H9 (cell line): ENCODE results near the gene FGR. TPM values are rescaled to one million over a fixed set of nuclear protein-coding genes. Genes with fewer than 3 reads are reported as not detected.

ENCODE experiments used
- DNase-seq: peaks from one replicate; pipeline ENCODE4 v3.0.0-alpha.2; 2017
- H2AFZ ChIP-seq: one replicate; pipeline ENCODE4 v1.6.1; 2013; ENCODE audit warnings: mild to moderate bottlenecking, low read length, control low read depth, moderate library complexity
- H2AK5ac ChIP-seq: 2 replicates; pipeline ENCODE4 v1.6.1; 2013; ENCODE audit warnings: low read length, control low read depth, mixed read lengths; ENCODE audit not compliant: insufficient read length
- H2BK120ac ChIP-seq: one replicate; pipeline ENCODE4 v1.6.1; 2013; ENCODE audit warnings: low read depth, mild to moderate bottlenecking, low read length, control low read depth, inconsistent platforms; ENCODE audit not compliant: poor library complexity, severe bottlenecking
- H2BK12ac ChIP-seq: 2 replicates; pipeline ENCODE4 v1.6.1; 2013; ENCODE audit warnings: low read length, control low read depth, mixed read lengths, low read depth; ENCODE audit not compliant: insufficient read length
- H2BK15ac ChIP-seq: 2 replicates; pipeline ENCODE4 v1.6.1; 2013; ENCODE audit warnings: low read depth, low read length, control low read depth
- H2BK20ac ChIP-seq: one replicate; pipeline ENCODE4 v1.6.1; 2013; ENCODE audit warnings: low read depth, mild to moderate bottlenecking, low read length, control low read depth, inconsistent platforms; ENCODE audit not compliant: poor library complexity, severe bottlenecking
- H2BK5ac ChIP-seq: 2 replicates; pipeline ENCODE4 v1.6.1; 2013; ENCODE audit warnings: low read length, control low read depth, mixed read lengths; ENCODE audit not compliant: insufficient read length
- H3K14ac ChIP-seq: 2 replicates; pipeline ENCODE4 v1.6.1; 2013; ENCODE audit warnings: low read length, control low read depth; ENCODE audit not compliant: insufficient read depth
- H3K18ac ChIP-seq: 2 replicates; pipeline ENCODE4 v1.6.1; 2013; ENCODE audit warnings: low read depth, mild to moderate bottlenecking, mixed read lengths, low read length, control low read depth; ENCODE audit not compliant: insufficient read length
- H3K23ac ChIP-seq: 2 replicates; pipeline ENCODE4 v1.6.1; 2013; ENCODE audit warnings: low read length, control low read depth, mixed read lengths, low read depth; ENCODE audit not compliant: insufficient read length
- H3K23me2 ChIP-seq: 2 replicates; pipeline ENCODE4 v1.6.1; 2013; ENCODE audit warnings: low read depth, mild to moderate bottlenecking, mixed read lengths, low read length, control low read depth; ENCODE audit not compliant: insufficient read length, poor library complexity, severe bottlenecking
- H3K27ac ChIP-seq: 2 replicates; pipeline ENCODE4 v1.5.1; 2013; ENCODE audit warnings: low read length, control low read depth, mixed read lengths, low read depth; ENCODE audit not compliant: insufficient read length
- H3K27me3 ChIP-seq: 2 replicates; pipeline ENCODE4 v1.6.1; 2013; ENCODE audit warnings: low read length, control low read depth, inconsistent platforms; ENCODE audit not compliant: insufficient read depth
- H3K4ac ChIP-seq: 2 replicates; pipeline ENCODE4 v1.6.1; 2013; ENCODE audit warnings: low read depth, mild to moderate bottlenecking, control low read depth, inconsistent platforms, low read length, moderate library complexity
- H3K4me1 ChIP-seq: 2 replicates; pipeline ENCODE4 v1.6.1; 2013; ENCODE audit warnings: low read length, control low read depth, inconsistent platforms; ENCODE audit not compliant: insufficient read depth
- H3K4me2 ChIP-seq: 2 replicates; pipeline ENCODE4 v1.6.1; 2013; ENCODE audit warnings: low read length, control low read depth, mixed read lengths; ENCODE audit not compliant: insufficient read length, insufficient read depth
- H3K56ac ChIP-seq: 2 replicates; pipeline ENCODE4 v1.6.1; 2013; ENCODE audit warnings: low read depth, mild to moderate bottlenecking, mixed read lengths, low read length, control low read depth; ENCODE audit not compliant: insufficient read length
- H3K79me1 ChIP-seq: 2 replicates; pipeline ENCODE4 v1.6.1; 2013; ENCODE audit warnings: low read depth, mild to moderate bottlenecking, moderate library complexity, low read length, control low read depth, inconsistent platforms; ENCODE audit not compliant: insufficient read depth, poor library complexity, severe bottlenecking
- H3K79me2 ChIP-seq: 2 replicates; pipeline ENCODE4 v1.6.1; 2013; ENCODE audit warnings: low read length, control low read depth, inconsistent platforms; ENCODE audit not compliant: insufficient read depth
- H3K9ac ChIP-seq: 2 replicates; pipeline ENCODE4 v1.6.1; 2013; ENCODE audit warnings: low read length, control low read depth, mixed read lengths; ENCODE audit not compliant: insufficient read length; ENCODE audit errors: extremely low read depth
- H3K9me3 ChIP-seq: one replicate; pipeline ENCODE4 v1.6.1; 2013; ENCODE audit warnings: low read depth, low read length, inconsistent platforms; ENCODE audit not compliant: control insufficient read depth
- H3T11ph ChIP-seq: one replicate; pipeline ENCODE4 v1.6.1; 2013; ENCODE audit warnings: mild to moderate bottlenecking, low read length, control low read depth, inconsistent platforms
- H4K20me1 ChIP-seq: one replicate; pipeline ENCODE4 v1.6.1; 2013; ENCODE audit not compliant: control insufficient read depth, insufficient read length, insufficient read depth
- H4K5ac ChIP-seq: 2 replicates; pipeline ENCODE4 v1.6.1; 2013; ENCODE audit warnings: low read depth, mild to moderate bottlenecking, mixed read lengths, low read length, control low read depth; ENCODE audit not compliant: insufficient read length
- H4K8ac ChIP-seq: replicated peaks from 2 replicates; pipeline ENCODE4 v1.6.1; 2013; ENCODE audit warnings: low read length, control low read depth, mixed read lengths, low read depth; ENCODE audit not compliant: insufficient read length
- H4K91ac ChIP-seq: 2 replicates; pipeline ENCODE4 v1.6.1; 2013; ENCODE audit warnings: low read depth, mild to moderate bottlenecking, moderate library complexity, mixed read lengths, low read length, control low read depth; ENCODE audit not compliant: insufficient read length
- H3K27ac Mint-ChIP-seq, 3 experiments: 2 replicates in 2 of 3; 3 replicates in 1 of 3; pipeline ENCODE4 v1.8.0; 2020 to 2021; ENCODE audit warnings: mixed read lengths in 3 of 3, mild to moderate bottlenecking in 1 of 3, moderate library complexity in 1 of 3
- H3K27me3 Mint-ChIP-seq: 2 replicates; pipeline ENCODE4 v1.8.0; 2021; ENCODE audit warnings: low read depth, mild to moderate bottlenecking, moderate library complexity, mixed read lengths
- H3K36me3 Mint-ChIP-seq, 3 experiments: 2 replicates in 2 of 3; 3 replicates in 1 of 3; pipeline ENCODE4 v1.8.0; 2020 to 2021; ENCODE audit warnings: low read depth in 3 of 3, mixed read lengths in 3 of 3; ENCODE audit not compliant: insufficient read depth in 1 of 3
- H3K4me1 Mint-ChIP-seq, 2 experiments: 2 replicates each; pipeline ENCODE4 v1.8.0; 2020; ENCODE audit warnings: mixed read lengths in 2 of 2
- H3K4me3 Mint-ChIP-seq, 2 experiments: 2 replicates in 1 of 2; 3 replicates in 1 of 2; pipeline ENCODE4 v1.8.0; 2020 to 2021; ENCODE audit warnings: mild to moderate bottlenecking in 2 of 2, mixed read lengths in 2 of 2, moderate library complexity in 1 of 2
- H3K9me3 Mint-ChIP-seq, 2 experiments: 2 replicates in 1 of 2; 3 replicates in 1 of 2; pipeline ENCODE4 v1.8.0; 2020; ENCODE audit warnings: mild to moderate bottlenecking in 2 of 2, mixed read lengths in 2 of 2, moderate library complexity in 1 of 2
- CTCF ChIP-seq: fragments of 200-600 bp; sonication (generic); conservative IDR thresholded peaks from 3 replicates; pipeline ENCODE4 v1.8.0; 2021; ENCODE audit warnings: antibody characterized with exemption, mild to moderate bottlenecking
- WGBS: extraction: QIAGEN DNeasy Blood & Tissue Kit; methylation state at CpG from one replicate; pipeline ENCODE4 v1.1.7; 2013; ENCODE audit warnings: missing lambda C conversion rate, low lambda C conversion rate, mixed read lengths; ENCODE audit not compliant: insufficient read length; ENCODE audit errors: extremely low coverage; 5-methylcytosine and 5-hydroxymethylcytosine counted together
- total RNA-seq: library from RNA; stranded (reverse); gene quantifications from 2 replicates; pipeline ENCODE4 v1.2.1, GENCODE V29; 2021

FGR gene
- total RNA-seq, 1 experiment from 2014 or later = not detected

GRCh38 chr1:27650539-27651175 lies 15.7 kb upstream of the FGR start:
- peak; percentile 70 for DNase-seq
- Histone ChIP-seq H3K9me3 (no peaks in the 10 kb centered on the region), H3T11ph (no peak overlapping the region), H2BK12ac (no peak overlapping the region), H3K23ac (no peak overlapping the region), H3K18ac (no peak overlapping the region), H3K27ac (no peak overlapping the region), H3K4me1 (peaks cover 9% of the 10 kb centered on the region; the same call in 1 of the 2 replicates), H2BK120ac (no peak overlapping the region), H3K56ac (no peak overlapping the region), H3K79me1 (no peaks in the 10 kb centered on the region), H3K14ac (no peak overlapping the region), H2BK15ac (no peak overlapping the region), H4K5ac (no peak overlapping the region), H3K4me2 (no peak overlapping the region), H4K91ac (no peak overlapping the region), H2AFZ (no peak overlapping the region), H4K20me1 (no peaks in the 10 kb centered on the region), H2BK20ac (no peak overlapping the region), H3K23me2 (no peaks in the 10 kb centered on the region), H3K9ac (no peak overlapping the region), H3K27me3 (no peaks in the 10 kb centered on the region), H2BK5ac (no peak overlapping the region), H3K4ac (no peak overlapping the region), H4K8ac (no peak overlapping the region), H3K79me2 (no peaks in the 10 kb centered on the region), H2AK5ac (no peak overlapping the region)
- H3K4me1 Mint-ChIP-seq = peaks cover 24 to 30% of the 10 kb centered on the region in 2 experiments
- peak overlapping the region in 1 of 2 experiments; percentile 45; a peak in 2 of 5 replicates for H3K4me3 Mint-ChIP-seq
- WGBS = no CpG with 5 or more reads among the region's 7 CpGs
- no peaks in the 10 kb centered on the region; a peak in 1 of 5 replicates for H3K9me3 Mint-ChIP-seq
- H3K36me3 Mint-ChIP-seq = no peaks in the 10 kb centered on the region
- no peak for TF ChIP-seq CTCF
- H3K27ac Mint-ChIP-seq = peak overlapping the region; percentile 7 to 88 (median 8); a peak in 4 of 7 replicates
- peaks cover 2% of the 10 kb centered on the region for H3K27me3 Mint-ChIP-seq
